RWPE2 (cell line): ENCODE measurements around the gene ZBTB7C.

Source experiments
- ATAC-seq: fragments of 200-7000 bp; cut with Tn5 transposase; 3 replicates; pipeline ENCODE4 v1.9.1; 2021; ENCODE audit warnings: low read depth
- DNase-seq: peaks from one replicate; pipeline ENCODE4 v3.0.0-alpha.2; 2020; ENCODE audit warnings: low spot score
- H3K27ac ChIP-seq: fragments of 450-650 bp; 2 replicates; pipeline ENCODE4 v1.5.1; 2017; ENCODE audit warnings: mild to moderate bottlenecking; ENCODE audit not compliant: poor library complexity, severe bottlenecking
- H3K27me3 ChIP-seq: fragments of 250-450 bp; sonication (Bioruptor Pico); 2 replicates; pipeline ENCODE4 v1.5.1; 2021; ENCODE audit warnings: mild to moderate bottlenecking, moderate library complexity; ENCODE audit not compliant: insufficient read depth, poor library complexity, severe bottlenecking
- H3K36me3 ChIP-seq: fragments of 250-450 bp; sonication (Bioruptor Pico); 2 replicates; pipeline ENCODE4 v1.5.1; 2020; ENCODE audit warnings: low read depth, mild to moderate bottlenecking, moderate library complexity
- H3K4me1 ChIP-seq: fragments of 250-450 bp; sonication (Bioruptor Pico); 2 replicates; pipeline ENCODE4 v1.5.1; 2021; ENCODE audit warnings: mild to moderate bottlenecking, moderate library complexity; ENCODE audit not compliant: insufficient read depth, poor library complexity, severe bottlenecking
- H3K4me3 ChIP-seq: fragments of 250-450 bp; sonication (Bioruptor Pico); 2 replicates; pipeline ENCODE4 v1.5.1; 2021; ENCODE audit warnings: mild to moderate bottlenecking, moderate library complexity; ENCODE audit not compliant: severe bottlenecking
- H3K9me3 ChIP-seq: fragments of 250-450 bp; sonication (Bioruptor Pico); 2 replicates; pipeline ENCODE4 v1.5.1; 2021; ENCODE audit warnings: mild to moderate bottlenecking, moderate library complexity; ENCODE audit not compliant: severe bottlenecking
- TF ChIP-seq, protein P1 (sequence below): fragments of 450-650 bp; IDR thresholded peaks from one replicate; pipeline ENCODE4 v1.5.1; 2017; ENCODE audit warnings: mild to moderate bottlenecking, moderate library complexity; ENCODE audit not compliant: poor library complexity, severe bottlenecking

The ZBTB7C gene

DNA sequence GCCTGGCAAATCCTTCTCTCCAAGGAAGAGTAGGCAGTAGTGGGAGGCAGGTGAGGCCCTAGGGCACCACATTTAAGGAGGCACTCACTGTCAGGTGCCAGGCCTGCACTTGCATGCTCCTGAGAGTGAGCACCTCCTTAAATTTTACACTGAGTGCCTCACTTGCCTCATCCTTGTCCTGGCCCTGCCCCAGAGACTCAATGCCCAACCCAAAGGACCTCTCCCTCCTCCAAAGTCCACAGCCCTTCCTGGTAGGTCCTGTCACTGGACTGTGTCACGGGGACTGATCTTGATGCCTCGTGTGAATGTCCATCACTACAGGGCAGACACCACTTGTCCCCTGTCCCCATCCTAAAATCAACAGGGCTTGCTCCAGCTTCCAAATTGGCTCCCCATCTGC is 235.6 kb downstream of the ZBTB7C start:
- no peak for ATAC-seq
- TF ChIP-seq, protein P1, sequence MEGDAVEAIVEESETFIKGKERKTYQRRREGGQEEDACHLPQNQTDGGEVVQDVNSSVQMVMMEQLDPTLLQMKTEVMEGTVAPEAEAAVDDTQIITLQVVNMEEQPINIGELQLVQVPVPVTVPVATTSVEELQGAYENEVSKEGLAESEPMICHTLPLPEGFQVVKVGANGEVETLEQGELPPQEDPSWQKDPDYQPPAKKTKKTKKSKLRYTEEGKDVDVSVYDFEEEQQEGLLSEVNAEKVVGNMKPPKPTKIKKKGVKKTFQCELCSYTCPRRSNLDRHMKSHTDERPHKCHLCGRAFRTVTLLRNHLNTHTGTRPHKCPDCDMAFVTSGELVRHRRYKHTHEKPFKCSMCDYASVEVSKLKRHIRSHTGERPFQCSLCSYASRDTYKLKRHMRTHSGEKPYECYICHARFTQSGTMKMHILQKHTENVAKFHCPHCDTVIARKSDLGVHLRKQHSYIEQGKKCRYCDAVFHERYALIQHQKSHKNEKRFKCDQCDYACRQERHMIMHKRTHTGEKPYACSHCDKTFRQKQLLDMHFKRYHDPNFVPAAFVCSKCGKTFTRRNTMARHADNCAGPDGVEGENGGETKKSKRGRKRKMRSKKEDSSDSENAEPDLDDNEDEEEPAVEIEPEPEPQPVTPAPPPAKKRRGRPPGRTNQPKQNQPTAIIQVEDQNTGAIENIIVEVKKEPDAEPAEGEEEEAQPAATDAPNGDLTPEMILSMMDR = no peak
- no peak overlapping the region for H3K4me3 ChIP-seq

DNA sequence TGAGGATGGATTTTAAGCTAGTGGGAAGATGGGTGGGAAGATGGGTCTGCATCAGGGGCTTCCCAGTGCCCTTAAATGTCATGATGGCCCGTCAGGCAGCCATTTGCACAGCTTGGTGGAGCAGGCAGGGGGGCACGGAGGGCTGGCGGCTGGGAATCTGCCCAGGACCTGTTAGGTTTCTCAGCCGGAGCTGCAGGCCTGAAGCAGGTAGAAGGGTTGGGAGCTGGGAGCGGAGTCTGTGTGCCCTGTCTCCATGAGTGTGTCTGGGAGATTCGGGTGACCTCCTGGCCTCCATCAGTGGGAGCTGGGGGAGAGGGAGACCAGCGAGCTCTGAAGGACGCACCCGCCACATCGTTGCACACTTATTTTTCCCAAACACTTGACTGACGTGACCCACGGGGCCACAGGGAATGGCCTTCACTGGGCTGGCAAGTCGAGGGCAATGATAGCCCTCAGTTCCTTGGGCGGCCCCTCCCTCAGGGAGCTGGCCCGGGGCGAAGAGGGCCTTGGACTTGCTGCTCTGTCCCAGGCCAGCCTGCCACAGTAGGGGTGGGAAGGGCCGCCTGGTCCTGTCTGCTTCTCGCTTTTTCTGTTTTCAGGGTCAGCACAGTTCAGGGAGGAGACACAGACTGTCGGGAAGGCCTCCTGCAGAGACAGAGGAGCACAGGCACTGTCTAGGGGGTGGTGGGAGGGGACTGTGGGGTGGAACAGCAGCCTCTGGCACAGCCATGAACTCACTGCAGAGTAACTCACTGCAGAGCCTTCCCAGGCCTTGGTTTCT is 236.8 kb downstream of the ZBTB7C start:
- ATAC-seq (no peak), DNase-seq (no peak)
- no peaks in the 10 kb centered on the region for H3K36me3 ChIP-seq
- TF ChIP-seq, protein P1 = no peak
- no peak overlapping the region for H3K27ac ChIP-seq
- no peaks in the 10 kb centered on the region for H3K27me3 ChIP-seq
- H3K9me3 ChIP-seq = no peaks in the 10 kb centered on the region
- no peak overlapping the region for H3K4me3 ChIP-seq
- no peaks in the 10 kb centered on the region for H3K4me1 ChIP-seq

More for the DNA sequence above, 235.6 kb downstream of the ZBTB7C start:
- Histone ChIP-seq H3K27ac (no peak overlapping the region), H3K36me3 (no peaks in the 10 kb centered on the region), H3K4me1 (no peaks in the 10 kb centered on the region), H3K9me3 (no peaks in the 10 kb centered on the region), H3K27me3 (no peaks in the 10 kb centered on the region)
- no peak for DNase-seq

DNA sequence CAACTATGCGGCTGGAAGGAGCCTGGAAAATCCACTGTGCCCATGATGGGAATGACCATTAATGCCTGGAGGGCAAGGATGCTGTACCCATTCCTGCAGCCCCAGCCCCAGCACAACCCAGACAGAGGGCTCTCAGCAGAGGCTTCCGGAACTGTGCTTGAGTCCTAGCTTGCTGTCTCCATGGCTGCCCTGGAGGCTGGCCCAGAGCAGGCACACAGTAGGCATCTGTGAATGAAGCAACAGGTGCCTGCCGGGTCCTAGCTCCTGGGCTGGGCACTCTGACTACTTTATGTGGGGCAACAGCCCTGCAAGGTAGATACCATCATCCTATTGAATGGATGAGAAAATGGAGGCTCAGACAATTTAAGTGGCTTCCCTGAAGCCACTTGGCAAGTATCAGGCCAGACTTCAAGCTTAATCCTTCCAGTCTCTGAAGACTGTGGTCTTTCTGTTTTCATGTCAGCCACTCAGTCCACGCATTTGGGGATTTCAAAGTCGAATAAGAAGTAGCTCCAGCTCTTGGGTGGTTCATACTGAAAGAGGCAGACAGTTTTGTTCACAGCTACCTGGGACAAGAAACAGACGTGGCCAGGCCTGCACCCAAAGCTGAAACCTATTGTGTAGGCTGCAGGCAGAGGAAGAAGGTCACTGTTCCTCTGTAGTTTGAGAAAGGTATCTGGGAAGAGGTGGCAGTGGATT is 237.5 kb downstream of the ZBTB7C start:
- H3K4me3 ChIP-seq = no peak overlapping the region
- H3K36me3 ChIP-seq = no peaks in the 10 kb centered on the region
- no peaks in the 10 kb centered on the region for H3K4me1 ChIP-seq
- DNase-seq = no peak
- H3K27me3 ChIP-seq = no peaks in the 10 kb centered on the region
- no peak for ATAC-seq
- no peaks in the 10 kb centered on the region for H3K9me3 ChIP-seq
- TF ChIP-seq, protein P1 = no peak
- H3K27ac ChIP-seq = no peak overlapping the region

DNA sequence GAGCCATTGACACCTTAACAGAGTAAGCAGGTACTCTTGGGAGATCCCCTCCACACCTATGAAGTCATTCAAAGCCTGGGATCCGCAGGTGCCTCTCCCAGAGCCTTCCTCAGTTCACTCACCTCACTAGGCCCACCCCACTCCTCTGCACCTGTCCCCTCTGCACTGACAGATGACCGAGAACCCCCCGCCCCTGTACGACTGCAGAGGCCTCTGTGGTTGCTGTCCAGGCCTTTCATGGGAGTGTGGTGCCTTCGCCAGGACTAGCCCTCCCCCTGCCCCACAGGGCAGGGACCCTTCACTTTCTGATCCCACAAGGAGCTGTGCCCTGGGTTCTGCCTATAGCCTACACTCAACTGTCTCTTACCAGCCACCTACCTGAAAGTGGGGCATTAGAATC is 238.5 kb downstream of the ZBTB7C start:
- Histone ChIP-seq H3K27ac (no peak overlapping the region), H3K27me3 (no peaks in the 10 kb centered on the region), H3K4me1 (no peaks in the 10 kb centered on the region), H3K9me3 (no peaks in the 10 kb centered on the region), H3K4me3 (no peak overlapping the region), H3K36me3 (no peaks in the 10 kb centered on the region)
- TF ChIP-seq, protein P1 = no peak
- DNase-seq = no peak
- ATAC-seq = no peak

DNA sequence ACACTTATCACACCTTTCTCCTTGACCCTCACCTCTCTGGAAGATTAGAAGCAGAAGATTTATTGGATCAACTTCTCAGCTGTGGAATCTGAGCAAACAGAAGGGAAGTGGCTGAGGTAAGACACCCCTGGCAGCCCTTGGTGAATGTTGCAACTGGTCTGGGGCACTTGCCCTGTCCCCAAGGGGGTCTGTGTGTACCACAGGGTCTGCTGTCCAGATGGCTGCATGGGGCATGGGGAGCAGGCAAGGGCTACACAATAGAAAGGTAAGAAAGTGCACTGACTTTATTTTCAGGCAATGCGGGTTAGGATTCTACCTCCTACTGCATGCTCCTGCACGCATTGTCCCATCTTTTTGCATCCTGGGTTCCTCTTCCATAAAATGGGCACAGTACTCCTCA is 240.3 kb downstream of the ZBTB7C start:
- Histone ChIP-seq H3K4me1 (no peaks in the 10 kb centered on the region), H3K27ac (no peak overlapping the region)

More for the DNA sequence above, 240.3 kb downstream of the ZBTB7C start:
- TF ChIP-seq, protein P1 = no peak
- no peaks in the 10 kb centered on the region for H3K27me3 ChIP-seq
- H3K36me3 ChIP-seq = no peaks in the 10 kb centered on the region
- ATAC-seq (no peak), DNase-seq (no peak)
- no peaks in the 10 kb centered on the region for H3K9me3 ChIP-seq
- no peak overlapping the region for H3K4me3 ChIP-seq
